Mucosa of gallbladder (tissue), 1 donor: Measurements from ENCODE around the gene INCA1. TPM values are rescaled to one million over a fixed set of nuclear protein-coding genes. Genes with fewer than 3 reads are reported as not detected.

ENCODE experiments used
- DNase-seq: peaks from one replicate; pipeline ENCODE4 v3.0.0-alpha.2; 2020; ENCODE audit warnings: low spot score
- total RNA-seq: library from RNA; stranded (reverse); gene quantifications from one replicate; pipeline ENCODE4 v1.2.1, GENCODE V29; 2021
- donor health status: DM: no; HTN: no; CAD: no.

The INCA1 gene
- total RNA-seq, 1 donor from 2014 or later: 1.4 TPM

GRCh38 chr17:4948166-4948930 lies 49.0 kb downstream of the INCA1 start, which contains the start of gene PFN1:
Gene PFN1, minus strand, starts transcription at chr17:4948530. Its CDS starts 136 bp downstream, at chr17:4948394.
- peak; percentile 94 for DNase-seq

- DNase-seq: peak; percentile 36
Observed at GRCh38 chr17:4947411-4948165, 49.7 kb downstream of the INCA1 start.

- DNase-seq: no peak
Observed at GRCh38 chr17:4947010-4947410, 50.3 kb downstream of the INCA1 start.

GRCh38 chr17:4946312-4946976 lies 50.9 kb downstream of the INCA1 start:
- DNase-seq: no peak

GRCh38 chr17:4945944-4946280 lies 51.4 kb downstream of the INCA1 start:
- DNase-seq: no peak

- peak; percentile 74 for DNase-seq
Observed at GRCh38 chr17:4945176-4945943, 52.0 kb downstream of the INCA1 start.

GRCh38 chr17:4944554-4945175 lies 52.7 kb downstream of the INCA1 start:
- no peak for DNase-seq

- no peak for DNase-seq
Observed at GRCh38 chr17:4944163-4944553, 53.2 kb downstream of the INCA1 start.

- DNase-seq: no peak
Observed at GRCh38 chr17:4942760-4943508, 54.4 kb downstream of the INCA1 start.

- DNase-seq: no peak
Observed at GRCh38 chr17:4941319-4941610, 56.1 kb downstream of the INCA1 start.

- peak; percentile 82 for DNase-seq
Observed at GRCh38 chr17:4940555-4941318, 56.6 kb downstream of the INCA1 start.

GRCh38 chr17:4939796-4940554 lies 57.3 kb downstream of the INCA1 start, which contains the start of the genes RNF167 and SLC25A11:
Gene RNF167, plus strand, starts transcription at chr17:4940268. Its CDS starts 642 bp downstream, at chr17:4940910.
Gene SLC25A11, minus strand, starts transcription at chr17:4940046. Its CDS starts 136 bp downstream, at chr17:4939910.
- peak; percentile 97 for DNase-seq

GRCh38 chr17:4939546-4939795 lies 57.9 kb downstream of the INCA1 start:
- no peak for DNase-seq

GRCh38 chr17:4938688-4939545 lies 58.4 kb downstream of the INCA1 start:
- DNase-seq: no peak
